Heart left ventricle (tissue), 16 donors: Measurements from ENCODE around the gene C2CD2L. TPM values are rescaled to one million over a fixed set of nuclear protein-coding genes. Genes with fewer than 3 reads are reported as not detected.

Source experiments
- ATAC-seq, 4 donors: fragments of 200-7000 bp; cut with Tn5 transposase; one replicate each; pipeline ENCODE4 v1.9.1; 2020 to 2022; ENCODE audit warnings: moderate library complexity in 4 of 4, mild to moderate bottlenecking in 3 of 4, moderate number of reproducible peaks in 1 of 4
- DNase-seq, 5 donors: peaks; one replicate each; pipeline ENCODE4 v3.0.0-alpha.2; 2020
- H3K27ac ChIP-seq, 12 donors: fragments of 200-600 bp; sonication (generic) in 4 of 12; one replicate each; pipeline versions ENCODE4 v1.5.0 to v1.8.0; 2016 to 2022; ENCODE audit warnings: mild to moderate bottlenecking in 2 of 12
- H3K27me3 ChIP-seq, 9 donors: fragments of 200-600 bp; sonication (generic) in 2 of 9; one replicate each; pipeline versions ENCODE4 v1.5.1 to v1.8.0; 2016 to 2022; ENCODE audit warnings: mild to moderate bottlenecking in 3 of 9
- H3K36me3 ChIP-seq, 9 donors: fragments of 200-600 bp; sonication (generic) in 2 of 9; one replicate each; pipeline versions ENCODE4 v1.5.0 to v1.8.0; 2018 to 2022; ENCODE audit warnings: mild to moderate bottlenecking in 2 of 9
- H3K4me1 ChIP-seq, 12 donors: fragments of 200-600 bp; sonication (generic) in 4 of 12; one replicate each; pipeline versions ENCODE4 v1.5.0 to v1.8.0; 2016 to 2022; ENCODE audit warnings: mild to moderate bottlenecking in 3 of 12
- H3K4me3 ChIP-seq, 12 donors: fragments of 200-600 bp; sonication (generic) in 4 of 12; one replicate each; pipeline versions ENCODE4 v1.5.0 to v1.8.0; 2017 to 2022; ENCODE audit warnings: mild to moderate bottlenecking in 9 of 12, moderate library complexity in 4 of 12
- H3K9me3 ChIP-seq, 12 donors: fragments of 200-600 bp; sonication (generic) in 4 of 12; one replicate each; pipeline versions ENCODE4 v1.5.0 to v1.8.0; 2016 to 2022; ENCODE audit warnings: mild to moderate bottlenecking in 1 of 12
- POLR2A ChIP-seq, 2 donors: fragments of 450-650 bp; IDR thresholded peaks; one replicate each; pipeline ENCODE4 v1.6.1; 2017; ENCODE audit warnings: antibody characterized with exemption in 2 of 2, mild to moderate bottlenecking in 2 of 2, moderate library complexity in 2 of 2
- WGBS, 4 donors: extraction: QIAGEN DNeasy Blood & Tissue Kit in 2 of 4; methylation state at CpG; one replicate each; pipeline versions ENCODE4 v1.1.5 to v1.1.7; 2013 to 2018; 5-methylcytosine and 5-hydroxymethylcytosine counted together
- intact Hi-C, 10 donors: fragments of 100-400 bp; cut with DNase I; formaldehyde crosslinking; loops; one replicate each; pipeline versions ENCODE4 v1.11.1 to v1.14.2; 2022
- polyA plus RNA-seq, 2 donors: library from polyadenylated mRNA; stranded (reverse); fragments of 200-250 nt; gene quantifications; one replicate each; pipeline ENCODE4 v1.2.3, GENCODE V29; 2013
- total RNA-seq, 9 donors: library from RNA; depleted of rRNA in 2 of 9; stranded (reverse); fragments of >200 nt in 2 of 9; fragmentation: NEBNext Ultra II Directional in 3 of 9; extraction: Animal tissue kit (Norgen Biotek cat#: 25700) in 3 of 9; gene quantifications; one replicate each; pipeline versions ENCODE4 v1.1.0 to v1.2.4, GENCODE V29; 2016 to 2023
- TF ChIP-seq, protein P1 (sequence below), 12 donors: fragments of 200-600 bp; sonication (generic) in 4 of 12; IDR thresholded peaks; one replicate each; pipeline versions ENCODE4 v1.5.0 to v1.8.0; 2018 to 2022; ENCODE audit warnings: antibody characterized with exemption in 12 of 12, mild to moderate bottlenecking in 5 of 12
- donor health status: ischemic (EF 13 %, LVEDD 7.1; RV severe dilation, severe dysfunction).
- donor health status: healthy with polysubstance abuse.
- donor health status: DM: no; HTN: yes; CAD: no.
- donor health status: DM: no; HTN: no; CAD: no.
- donor health status: ischemic (EF 25% LVEDD 6.9; RV normal size, moderate dysfunction).
- donor health status: ischemic (EF 25% LVEDD 5.7; RV mildly dilated, moderate dysfunction).
- donor health status: healthy.
- donor health status: DM: yes; HTN: yes; CAD: no.
- donor health status: ischemic (EF 35%, LVEDD 5.7; RV mildly dilated, moderate dysfunction).
- donor health status: nonischemic (EF 11% LVEDD 7.7; RV severe dilation, severe dysfunction).
- donor health status: DM: yes; HTN: yes; CAD: no.
- donor health status: PGD.
- donor health status: ischemic (EF 29% LVEDD 5.4; RV normal size, mild dysfunction).
- donor health status: nonischemic (EF 23%, LVEDD 6.1; RV moderate dilation, normal function).

The C2CD2L gene
- total and polyA plus RNA-seq, 11 donors: 6.6 to 18.3 (median 11.2) TPM

DNA sequence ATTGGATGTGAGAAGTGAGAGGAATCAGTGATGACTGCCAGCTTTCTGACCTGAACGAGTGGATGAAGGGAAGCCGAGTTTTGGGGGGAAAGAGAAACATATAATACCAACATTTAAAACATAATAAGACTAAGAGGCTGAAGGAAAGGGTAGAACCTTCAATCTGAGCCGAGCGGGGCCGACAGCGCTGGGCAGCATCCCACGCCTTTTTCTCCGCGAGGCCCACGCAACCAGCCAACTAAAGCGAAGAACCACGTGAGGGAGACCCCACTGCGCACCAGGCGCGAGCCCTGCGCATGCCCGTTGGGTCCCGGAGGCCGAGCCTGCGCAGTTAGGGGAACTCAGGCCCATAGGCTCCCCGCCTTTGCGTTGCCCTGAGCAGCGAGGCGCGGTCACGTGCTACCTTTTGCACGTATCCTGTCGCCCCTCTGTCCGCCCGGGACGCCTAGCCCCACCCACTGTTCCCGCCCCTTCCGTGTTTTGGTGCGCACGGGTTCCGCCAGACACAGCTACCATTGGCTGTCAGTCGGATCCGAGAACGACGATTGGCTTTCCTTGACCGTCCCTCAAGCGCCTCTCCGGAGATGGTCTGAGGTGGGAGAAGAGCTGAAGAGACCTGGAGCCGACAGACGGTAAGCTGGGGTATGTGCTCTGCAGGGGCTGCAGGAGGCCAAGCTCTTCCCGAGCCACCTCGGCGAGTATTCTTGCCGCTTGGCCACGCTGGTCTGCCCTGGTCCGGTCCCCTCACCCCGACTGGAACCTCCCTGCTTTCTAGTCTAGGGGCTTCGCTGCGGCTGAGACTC lies 14.1 kb downstream of the C2CD2L start, which contains the start of gene HINFP:
HINFP (plus strand) TSS at position 573 of the 803 bp plus-strand sequence. CDS start 5,365 bp downstream, outside the sequence.
- 0% methylated on average over 24 to 54 of the region's 54 CpGs for WGBS, 4 donors
- Histone ChIP-seq H3K4me3 (peak within 1 kb of the TSS; percentile 65 to 97 (median 83)), H3K36me3 (peaks cover 0 to 43% (median 25%) of the 10 kb centered on the region in 9 donors), H3K9me3 (no peaks in the 10 kb centered on the region), H3K27ac (peak within 1 kb of the TSS; percentile 11 to 89 (median 82)), H3K4me1 (peaks cover 5 to 37% (median 17%) of the 10 kb centered on the region in 12 donors), H3K27me3 (no peaks in the 10 kb centered on the region)
- intact Hi-C loops: no loop called here
- peak; percentile 100 for ATAC-seq
- DNase-seq: peak; percentile 100
- TF ChIP-seq POLR2A (IDR thresholded peaks at IDR 0.05): peak in 1 of 2 donors; percentile 74
- TF ChIP-seq, protein P1, sequence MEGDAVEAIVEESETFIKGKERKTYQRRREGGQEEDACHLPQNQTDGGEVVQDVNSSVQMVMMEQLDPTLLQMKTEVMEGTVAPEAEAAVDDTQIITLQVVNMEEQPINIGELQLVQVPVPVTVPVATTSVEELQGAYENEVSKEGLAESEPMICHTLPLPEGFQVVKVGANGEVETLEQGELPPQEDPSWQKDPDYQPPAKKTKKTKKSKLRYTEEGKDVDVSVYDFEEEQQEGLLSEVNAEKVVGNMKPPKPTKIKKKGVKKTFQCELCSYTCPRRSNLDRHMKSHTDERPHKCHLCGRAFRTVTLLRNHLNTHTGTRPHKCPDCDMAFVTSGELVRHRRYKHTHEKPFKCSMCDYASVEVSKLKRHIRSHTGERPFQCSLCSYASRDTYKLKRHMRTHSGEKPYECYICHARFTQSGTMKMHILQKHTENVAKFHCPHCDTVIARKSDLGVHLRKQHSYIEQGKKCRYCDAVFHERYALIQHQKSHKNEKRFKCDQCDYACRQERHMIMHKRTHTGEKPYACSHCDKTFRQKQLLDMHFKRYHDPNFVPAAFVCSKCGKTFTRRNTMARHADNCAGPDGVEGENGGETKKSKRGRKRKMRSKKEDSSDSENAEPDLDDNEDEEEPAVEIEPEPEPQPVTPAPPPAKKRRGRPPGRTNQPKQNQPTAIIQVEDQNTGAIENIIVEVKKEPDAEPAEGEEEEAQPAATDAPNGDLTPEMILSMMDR (IDR thresholded peaks at IDR 0.05): no peak

DNA sequence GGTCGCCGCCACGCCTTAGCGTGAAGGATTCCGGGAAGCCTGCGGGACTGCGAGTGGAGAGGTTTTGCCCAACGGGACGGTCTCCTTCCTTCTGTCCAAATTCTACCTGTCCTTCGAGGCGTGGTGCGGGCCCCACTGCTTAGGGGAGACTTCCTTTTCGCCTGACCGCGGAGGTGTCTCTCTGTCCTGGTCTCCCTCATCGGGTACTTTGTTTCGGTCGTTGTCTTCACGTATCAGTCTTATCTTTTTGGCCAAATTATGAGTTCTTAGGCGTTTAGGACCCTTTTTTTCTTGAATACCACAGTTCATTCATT lies 14.6 kb downstream of the C2CD2L start:
- Histone ChIP-seq H3K9me3 (no peaks in the 10 kb centered on the region), H3K27me3 (no peaks in the 10 kb centered on the region), H3K4me3 (peak overlapping the region; percentile 65 to 97 (median 83)), H3K27ac (peak overlapping the region; percentile 11 to 89 (median 82)), H3K4me1 (peaks cover 5 to 37% (median 19%) of the 10 kb centered on the region in 12 donors), H3K36me3 (peaks cover 0 to 39% (median 24%) of the 10 kb centered on the region in 9 donors)
- WGBS, 4 donors: 0 to 1% (median 0%) methylated on average over 11 to 20 of the region's 20 CpGs
- DNase-seq: no peak
- intact Hi-C loops: no loop called here
- TF ChIP-seq, protein P1 (IDR thresholded peaks at IDR 0.05): no peak
- no peak for TF ChIP-seq POLR2A (IDR thresholded peaks at IDR 0.05)
- peak in 1 of 4 donors; percentile 51 for ATAC-seq

DNA sequence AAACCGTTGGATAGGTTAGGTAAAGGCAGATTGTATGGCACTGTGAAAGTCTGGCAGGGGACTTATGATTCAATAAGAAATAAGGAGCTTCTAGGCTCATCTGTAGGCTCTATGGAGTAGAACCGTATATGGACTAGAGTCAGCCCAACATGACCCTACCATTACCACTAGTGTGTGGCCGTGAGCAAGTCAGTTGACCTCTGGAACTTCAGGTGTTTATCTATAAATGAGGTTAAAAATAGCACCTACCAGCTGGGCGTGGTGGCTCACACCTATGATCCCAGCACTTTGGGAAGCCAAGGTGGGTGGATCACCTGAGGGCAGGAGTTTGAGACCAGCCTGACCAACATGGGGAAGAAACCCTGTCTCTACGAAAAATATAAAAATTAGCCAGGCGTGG lies 18.7 kb downstream of the C2CD2L start:
- no peak overlapping the region for H3K27ac ChIP-seq
- no peaks in the 10 kb centered on the region for H3K9me3 ChIP-seq
- TF ChIP-seq POLR2A (IDR thresholded peaks at IDR 0.05): no peak
- TF ChIP-seq, protein P1 (IDR thresholded peaks at IDR 0.05): no peak
- DNase-seq: no peak
- no peak for ATAC-seq
- no peak overlapping the region for H3K4me3 ChIP-seq
- intact Hi-C loops: loop anchor here in 1 of 10 donors (5.0 kb wide), 1 partner anchor 34 kb away; no protein-coding TSS in a partner anchor
- 89 to 90% (median 89%) methylated on average over 6 of the region's 6 CpGs for WGBS, 4 donors
- H3K36me3 ChIP-seq: peaks cover 0 to 65% (median 57%) of the 10 kb centered on the region in 9 donors
- no peaks in the 10 kb centered on the region for H3K27me3 ChIP-seq
- H3K4me1 ChIP-seq: peaks cover 5 to 41% (median 15%) of the 10 kb centered on the region in 12 donors

DNA sequence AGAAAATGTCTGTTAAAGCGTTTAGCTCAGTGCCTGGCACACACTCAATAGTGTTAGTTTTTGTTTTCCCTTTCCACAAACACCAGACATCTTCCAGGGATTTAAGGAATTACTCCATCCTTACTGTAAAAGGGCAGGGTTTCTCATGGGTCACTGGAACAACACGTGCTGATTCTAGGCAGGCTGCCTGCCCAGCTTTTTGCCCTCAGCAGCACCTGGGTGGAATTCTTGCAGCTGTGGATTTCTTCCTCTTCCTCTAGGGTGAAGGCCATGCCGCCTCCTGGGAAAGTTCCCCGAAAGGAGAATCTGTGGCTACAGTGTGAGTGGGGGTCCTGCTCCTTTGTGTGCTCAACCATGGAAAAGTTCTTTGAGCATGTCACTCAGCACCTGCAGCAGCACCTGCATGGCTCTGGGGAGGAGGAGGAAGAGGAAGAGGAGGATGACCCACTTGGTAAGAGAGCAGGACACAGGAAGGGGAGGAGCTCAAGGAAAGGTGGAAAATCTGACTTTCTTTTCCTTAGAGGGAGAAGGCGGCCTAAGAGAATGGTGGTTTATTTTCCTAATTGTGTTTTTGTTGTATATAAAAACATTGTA lies 19.6 kb downstream of the C2CD2L start:
- DNase-seq: no peak
- no peak overlapping the region for H3K4me3 ChIP-seq
- intact Hi-C loops: loop anchor here in 1 of 10 donors (5.0 kb wide), 1 partner anchor 34 kb away; no protein-coding TSS in a partner anchor
- no peak for ATAC-seq
- peaks cover 0 to 75% (median 66%) of the 10 kb centered on the region in 9 donors for H3K36me3 ChIP-seq
- H3K9me3 ChIP-seq: no peaks in the 10 kb centered on the region
- peak overlapping the region in 1 of 12 donors; percentile 15 for H3K27ac ChIP-seq
- TF ChIP-seq POLR2A (IDR thresholded peaks at IDR 0.05): no peak
- TF ChIP-seq, protein P1 (IDR thresholded peaks at IDR 0.05): no peak
- 51 to 63% (median 56%) methylated on average over 5 of the region's 5 CpGs for WGBS, 4 donors
- H3K27me3 ChIP-seq: no peaks in the 10 kb centered on the region
- peaks cover 5 to 38% (median 14%) of the 10 kb centered on the region in 12 donors for H3K4me1 ChIP-seq
